ENCODE results near the gene MBD5. TPM values are rescaled to one million over a fixed set of nuclear protein-coding genes. Genes with fewer than 3 reads are reported as not detected.

Gene MBD5
- total RNA-seq, 1 experiment from 2014 or later, result 11.4 TPM

- DNase-seq (ENCODE audit: low read depth), result peak; percentile 8
Observed at GRCh38 chr2:148124271-148124670, 103.4 kb downstream of the MBD5 start.

GRCh38 chr2:148130581-148130980 lies 109.7 kb downstream of the MBD5 start:
- DNase-seq (ENCODE audit: low read depth), result peak; percentile 37

GRCh38 chr2:148132412-148132811 lies 111.5 kb downstream of the MBD5 start:
- peak; percentile 36 for DNase-seq (ENCODE audit: low read depth)

- no peak for DNase-seq (ENCODE audit: low read depth)
Observed at GRCh38 chr2:148135705-148136104, 114.8 kb downstream of the MBD5 start.

- no peak for DNase-seq (ENCODE audit: low read depth)
Observed at GRCh38 chr2:148136441-148136840, 115.5 kb downstream of the MBD5 start.

- no peak for DNase-seq (ENCODE audit: low read depth)
Observed at GRCh38 chr2:148161909-148162435, 141.1 kb downstream of the MBD5 start.

- DNase-seq (ENCODE audit: low read depth), result no peak
Observed at GRCh38 chr2:148162871-148163270, 142.0 kb downstream of the MBD5 start.

GRCh38 chr2:148165975-148166374 lies 145.1 kb downstream of the MBD5 start:
- no peak for DNase-seq (ENCODE audit: low read depth)

GRCh38 chr2:148167241-148167766 lies 146.4 kb downstream of the MBD5 start:
- no peak for DNase-seq (ENCODE audit: low read depth)

- no peak for DNase-seq (ENCODE audit: low read depth)
Observed at GRCh38 chr2:148167855-148168254, 147.0 kb downstream of the MBD5 start.

GRCh38 chr2:148172131-148172753 lies 151.4 kb downstream of the MBD5 start:
- DNase-seq (ENCODE audit: low read depth), result no peak

- no peak for DNase-seq (ENCODE audit: low read depth)
Observed at GRCh38 chr2:148173168-148173567, 152.3 kb downstream of the MBD5 start.

- no peak for DNase-seq (ENCODE audit: low read depth)
Observed at GRCh38 chr2:148177559-148177958, 156.7 kb downstream of the MBD5 start.

GRCh38 chr2:148179724-148180123 lies 158.8 kb downstream of the MBD5 start:
- DNase-seq (ENCODE audit: low read depth), result no peak

- no peak for DNase-seq (ENCODE audit: low read depth)
Observed at GRCh38 chr2:148184976-148185375, 164.1 kb downstream of the MBD5 start.

GRCh38 chr2:148194882-148195281 lies 174.0 kb downstream of the MBD5 start:
- DNase-seq (ENCODE audit: low read depth), result no peak

- DNase-seq (ENCODE audit: low read depth), result peak; percentile 18
Observed at GRCh38 chr2:148201075-148202004, 180.4 kb downstream of the MBD5 start.

- DNase-seq (ENCODE audit: low read depth), result no peak
Observed at GRCh38 chr2:148202237-148202636, 181.3 kb downstream of the MBD5 start.

- DNase-seq (ENCODE audit: low read depth), result no peak
Observed at GRCh38 chr2:148207111-148207510, 186.2 kb downstream of the MBD5 start.

- peak; percentile 4 for DNase-seq (ENCODE audit: low read depth)
Observed at GRCh38 chr2:148209603-148210002, 188.7 kb downstream of the MBD5 start.

GRCh38 chr2:148218326-148219075 lies 197.6 kb downstream of the MBD5 start:
- no peak for DNase-seq (ENCODE audit: low read depth)

GRCh38 chr2:148221166-148221565 lies 200.3 kb downstream of the MBD5 start:
- DNase-seq (ENCODE audit: low read depth), result no peak

All from M059J (cell line).